AG10803 (cell line): ENCODE results near the gene TJP3.

Experiments
- DNase-seq: peaks from one replicate; pipeline ENCODE4 v3.0.0; 2010; ENCODE audit warnings: low read depth
- H3K4me3 ChIP-seq: 2 replicates; pipeline ENCODE4 v1.5.1; 2011; ENCODE audit warnings: mild to moderate bottlenecking, low read length, control low read depth
- TF ChIP-seq, protein P1 (sequence below): conservative IDR thresholded peaks from 2 replicates; pipeline ENCODE4 v1.5.1; 2011; ENCODE audit warnings: mild to moderate bottlenecking, low read length, control low read depth, inconsistent platforms

The TJP3 gene

DNA sequence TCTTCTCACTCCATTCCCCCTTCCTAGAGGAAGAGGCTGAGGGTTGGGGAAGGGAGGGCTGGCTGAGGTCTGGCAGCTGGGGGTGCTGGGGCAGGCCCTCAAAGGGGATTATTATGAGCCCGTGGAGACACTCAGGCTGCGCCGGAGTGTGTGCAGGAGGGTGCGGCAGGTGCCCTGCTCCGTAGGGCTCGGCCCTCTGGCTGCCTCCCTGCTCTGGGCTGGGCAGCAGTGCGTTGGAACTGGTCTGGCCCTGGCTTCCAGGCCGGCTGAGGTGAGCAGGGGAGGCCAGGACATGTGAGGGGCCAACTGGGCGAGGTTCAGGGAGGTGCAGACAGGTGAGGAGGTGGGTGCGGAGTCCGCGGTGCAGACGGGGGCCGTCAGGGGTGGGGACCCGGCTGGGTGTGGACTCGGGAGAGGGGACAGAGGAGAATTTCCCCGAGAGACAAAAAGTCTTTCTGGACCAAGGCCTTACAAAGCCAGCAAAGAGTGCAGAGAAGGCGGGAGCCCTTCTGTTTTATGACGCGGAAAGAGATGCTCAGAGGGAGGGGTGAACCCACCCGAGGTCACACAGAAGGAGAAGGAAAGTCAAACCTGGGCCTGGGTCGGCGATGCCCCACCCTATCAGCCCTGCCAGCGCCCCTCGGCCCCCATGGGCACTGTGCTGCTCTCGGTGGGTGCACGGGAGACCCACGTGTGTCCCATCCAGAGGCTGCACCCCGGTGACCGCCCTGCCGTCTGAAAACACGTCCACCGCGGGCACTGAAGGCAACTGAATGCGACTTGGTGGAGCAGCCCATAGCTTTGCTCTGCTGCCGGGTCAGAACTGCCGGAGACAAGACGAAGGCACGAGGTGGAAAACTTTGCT lies 38.9 kb upstream of the TJP3 start:
- TF ChIP-seq, protein P1, sequence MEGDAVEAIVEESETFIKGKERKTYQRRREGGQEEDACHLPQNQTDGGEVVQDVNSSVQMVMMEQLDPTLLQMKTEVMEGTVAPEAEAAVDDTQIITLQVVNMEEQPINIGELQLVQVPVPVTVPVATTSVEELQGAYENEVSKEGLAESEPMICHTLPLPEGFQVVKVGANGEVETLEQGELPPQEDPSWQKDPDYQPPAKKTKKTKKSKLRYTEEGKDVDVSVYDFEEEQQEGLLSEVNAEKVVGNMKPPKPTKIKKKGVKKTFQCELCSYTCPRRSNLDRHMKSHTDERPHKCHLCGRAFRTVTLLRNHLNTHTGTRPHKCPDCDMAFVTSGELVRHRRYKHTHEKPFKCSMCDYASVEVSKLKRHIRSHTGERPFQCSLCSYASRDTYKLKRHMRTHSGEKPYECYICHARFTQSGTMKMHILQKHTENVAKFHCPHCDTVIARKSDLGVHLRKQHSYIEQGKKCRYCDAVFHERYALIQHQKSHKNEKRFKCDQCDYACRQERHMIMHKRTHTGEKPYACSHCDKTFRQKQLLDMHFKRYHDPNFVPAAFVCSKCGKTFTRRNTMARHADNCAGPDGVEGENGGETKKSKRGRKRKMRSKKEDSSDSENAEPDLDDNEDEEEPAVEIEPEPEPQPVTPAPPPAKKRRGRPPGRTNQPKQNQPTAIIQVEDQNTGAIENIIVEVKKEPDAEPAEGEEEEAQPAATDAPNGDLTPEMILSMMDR: no peak
- no peak overlapping the region for H3K4me3 ChIP-seq
- no peak for DNase-seq

DNA sequence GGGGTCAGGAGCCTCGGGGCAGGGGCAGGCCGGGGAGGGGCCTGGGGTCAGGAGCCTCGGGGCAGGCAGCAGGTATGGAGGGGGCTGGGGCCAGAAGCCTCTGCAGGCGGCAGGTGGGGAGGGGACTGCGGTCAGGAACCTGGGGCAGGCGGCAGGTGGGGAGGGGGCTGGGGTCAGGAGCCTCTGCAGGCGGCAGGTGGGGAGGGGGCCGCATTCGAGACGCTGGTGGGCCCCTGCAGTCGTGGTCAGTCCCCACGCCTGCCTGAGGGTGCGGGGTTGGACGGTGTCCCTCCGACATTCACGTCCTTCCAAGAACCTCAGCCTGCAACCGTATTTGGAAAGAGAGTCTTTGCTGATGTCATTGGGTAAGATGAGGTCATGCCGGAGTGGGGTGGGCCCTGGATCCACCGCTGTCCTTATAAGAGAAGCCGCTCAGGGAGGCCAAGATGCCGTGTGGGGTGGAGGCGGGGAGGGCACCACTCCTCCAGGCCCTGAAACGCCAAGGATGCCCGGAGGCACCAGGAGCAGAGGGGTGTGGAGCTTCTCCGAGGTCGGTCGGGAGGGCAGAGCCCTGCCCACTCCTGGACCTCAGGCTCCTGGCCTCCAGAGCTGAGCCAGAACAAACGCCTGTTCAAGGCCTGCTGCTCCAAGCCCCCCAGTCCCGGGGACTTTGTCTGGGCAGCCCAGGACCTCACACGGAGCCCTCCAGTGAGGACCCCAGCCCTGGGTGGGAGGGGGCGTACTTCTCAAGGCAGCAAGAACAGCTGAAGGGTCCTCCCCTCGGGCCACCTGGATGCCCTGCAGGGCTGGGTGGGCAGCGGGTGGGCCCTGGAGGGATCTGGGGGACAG lies 38.0 kb upstream of the TJP3 start:
- H3K4me3 ChIP-seq: peak overlapping the region; percentile 43
- DNase-seq: peak; percentile 87
- TF ChIP-seq, protein P1: no peak

DNA sequence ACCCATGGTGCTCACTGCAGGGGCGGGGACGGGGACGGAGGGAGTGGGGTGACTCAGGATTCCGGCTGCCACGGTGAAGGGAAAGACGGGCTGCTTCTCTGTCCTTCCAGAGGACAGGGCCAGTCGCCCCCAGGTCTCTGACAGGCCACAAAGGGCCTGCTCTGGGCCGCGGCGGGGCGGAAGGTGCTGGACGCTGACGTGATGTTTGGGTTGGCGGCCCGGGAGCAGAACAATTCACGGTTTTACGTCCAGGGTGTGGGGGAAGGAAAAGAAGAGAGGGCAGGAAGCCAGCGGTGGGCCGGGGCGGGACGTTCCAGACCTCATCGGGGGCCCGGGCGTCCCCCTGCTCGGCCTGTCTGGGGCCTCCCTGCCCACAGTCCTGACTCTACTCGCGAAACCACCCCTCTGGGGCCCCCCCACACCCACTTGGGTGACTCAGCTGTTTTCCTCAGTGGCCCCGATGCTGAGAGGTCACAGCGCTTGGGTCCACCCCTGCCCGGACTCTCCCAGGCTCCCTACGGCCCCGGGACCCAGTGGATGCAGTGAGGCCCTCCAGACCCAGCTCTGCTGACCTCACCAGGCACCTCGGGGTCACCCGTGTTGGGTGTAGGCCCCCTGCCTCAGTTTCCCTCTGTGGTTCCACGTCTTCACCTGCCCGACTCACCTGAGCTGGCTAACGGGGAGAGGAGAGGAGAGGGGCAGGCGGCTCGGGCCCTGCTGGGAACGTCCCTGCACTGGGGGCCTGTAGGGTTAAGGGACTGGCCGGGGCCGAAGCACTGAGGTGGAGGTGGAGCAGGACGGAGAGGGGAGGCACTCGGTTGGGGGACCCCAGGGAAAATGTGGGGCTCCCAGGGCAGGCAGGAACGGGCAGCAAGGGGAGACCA lies 37.1 kb upstream of the TJP3 start:
- peak overlapping the region; percentile 43 for H3K4me3 ChIP-seq
- DNase-seq: peak; percentile 64
- TF ChIP-seq, protein P1: no peak

DNA sequence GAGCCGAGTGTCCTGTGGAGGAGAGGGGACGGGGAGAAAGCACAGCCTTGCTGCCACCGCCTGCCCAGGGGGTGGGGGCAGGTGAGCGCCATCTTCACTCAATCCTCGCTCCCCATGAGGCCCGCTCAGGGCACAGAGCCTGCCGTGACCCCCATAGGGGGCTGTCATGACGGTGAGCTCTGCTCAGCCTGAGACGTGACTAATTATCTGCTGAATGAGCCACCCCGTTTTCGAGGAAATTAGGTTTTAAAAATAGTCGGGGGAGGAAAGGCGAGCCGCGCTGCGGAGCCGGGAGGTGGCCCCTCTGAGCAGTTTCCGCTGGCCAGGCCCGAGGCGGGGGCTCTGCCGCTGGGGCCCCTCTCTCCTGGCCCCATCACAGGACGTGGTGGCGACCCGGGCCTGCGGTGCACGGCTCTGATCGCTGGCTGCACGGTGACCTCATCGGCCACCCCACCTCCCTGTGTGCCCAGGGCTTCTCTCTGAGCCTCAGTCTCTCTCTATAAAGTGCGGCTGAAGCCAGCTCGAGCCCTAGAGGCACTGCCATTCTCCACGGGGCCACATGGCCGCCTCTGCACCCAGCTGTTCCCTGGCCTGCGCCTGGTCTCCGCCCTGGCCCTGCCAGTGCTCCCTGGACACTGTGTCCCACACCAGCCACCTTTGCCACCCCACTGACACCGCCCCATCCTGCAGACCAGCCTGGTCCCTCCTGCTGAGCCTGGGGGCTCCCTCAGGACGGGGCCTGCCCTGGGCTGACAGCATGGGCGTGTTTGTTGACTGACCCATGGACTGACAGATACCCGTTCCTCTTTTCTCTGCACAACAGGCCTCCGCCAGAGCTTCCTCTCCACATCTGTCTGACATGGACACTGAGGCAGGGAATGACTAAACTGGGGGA lies 36.3 kb upstream of the TJP3 start:
- TF ChIP-seq, protein P1: no peak
- no peak overlapping the region for H3K4me3 ChIP-seq
- no peak for DNase-seq

DNA sequence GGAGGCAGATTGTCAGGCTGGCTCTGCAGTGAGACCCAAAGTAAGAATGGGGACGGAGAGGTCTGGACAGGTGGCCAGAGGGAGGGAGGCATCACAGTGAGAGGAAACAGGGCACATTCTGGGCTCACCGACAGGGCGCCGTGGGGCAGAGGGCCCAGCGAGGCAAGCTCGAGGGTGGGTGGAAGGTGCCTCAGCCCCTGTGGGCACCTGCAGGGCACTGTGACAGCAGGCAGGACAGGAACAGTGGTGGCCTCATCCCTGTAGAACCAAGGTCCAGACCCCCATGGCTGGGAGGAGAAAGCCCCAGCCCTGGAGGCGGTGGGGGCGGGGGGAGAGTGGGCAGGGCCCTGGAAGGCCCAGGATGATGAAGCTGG lies 35.6 kb upstream of the TJP3 start:
- DNase-seq: no peak
- no peak overlapping the region for H3K4me3 ChIP-seq
- TF ChIP-seq, protein P1: no peak

DNA sequence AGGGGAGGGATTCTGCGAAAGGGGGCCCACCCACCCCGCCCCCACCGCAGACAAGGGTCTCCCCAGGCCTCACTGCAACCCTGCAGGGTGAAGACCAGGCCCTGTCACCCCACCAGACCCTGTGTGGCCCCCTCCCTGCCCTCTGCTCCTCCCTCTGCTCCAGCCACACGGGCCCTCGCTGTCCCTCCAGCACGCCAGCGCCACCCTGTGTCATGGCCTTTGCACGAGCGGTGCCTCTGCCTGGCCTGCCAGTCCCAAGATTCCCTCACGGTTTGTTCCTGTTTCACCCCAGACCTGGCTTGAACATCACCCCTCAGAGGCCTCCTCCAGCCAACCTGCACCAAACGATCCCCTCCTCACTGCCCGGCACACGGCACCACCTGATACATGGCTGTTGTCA lies 35.2 kb upstream of the TJP3 start:
- no peak overlapping the region for H3K4me3 ChIP-seq
- TF ChIP-seq, protein P1: no peak
- no peak for DNase-seq
